Activated naive CD4-positive, alpha-beta T cell treated with anti-CD3 and anti-CD28 coated beads for 36 hours (primary cell): ENCODE data around the gene ACE. TPM values are rescaled to one million over a fixed set of nuclear protein-coding genes. Genes with fewer than 3 reads are reported as not detected.

Source experiments
- CTCF ChIA-PET: fragments of 350-600 bp; sonication (Branson Sonifier 250); formaldehyde crosslinking; loops from one replicate; lab custom pipeline; 2021; ENCODE audit warnings: antibody characterized with exemption; lab: Charles Lee
- DNase-seq: peaks from one replicate; pipeline ENCODE4 v3.0.0-alpha.2; 2020
- H3K27ac Mint-ChIP-seq: one replicate; pipeline ENCODE4 v1.8.0; 2021; ENCODE audit warnings: mild to moderate bottlenecking, mixed read lengths
- H3K27me3 Mint-ChIP-seq: one replicate; pipeline ENCODE4 v1.8.0; 2021; ENCODE audit warnings: low read depth, mixed read lengths
- H3K36me3 Mint-ChIP-seq: one replicate; pipeline ENCODE4 v1.8.0; 2021; ENCODE audit warnings: low read depth, mixed read lengths
- H3K4me1 Mint-ChIP-seq: one replicate; pipeline ENCODE4 v1.8.0; 2021; ENCODE audit warnings: low read depth, mixed read lengths
- H3K4me3 Mint-ChIP-seq: one replicate; pipeline ENCODE4 v1.8.0; 2021; ENCODE audit warnings: mild to moderate bottlenecking, moderate library complexity, mixed read lengths
- H3K9me3 Mint-ChIP-seq: one replicate; pipeline ENCODE4 v1.8.0; 2021; ENCODE audit warnings: mixed read lengths
- intact Hi-C: fragments of 100-400 bp; cut with micrococcal nuclease; formaldehyde crosslinking; loops from one replicate; pipeline ENCODE4 v1.15.1; 2023
- total RNA-seq, 2 experiments: library from RNA; stranded (reverse); gene quantifications; one replicate each; pipeline ENCODE4 v1.2.3, GENCODE V29; 2021

The ACE gene
- total RNA-seq, 2 experiments from 2014 or later = 0.12 to 0.50 TPM

GRCh38 chr17:63497708-63498483, 21.0 kb downstream of the ACE start:
- intact Hi-C loops = no loop called here

DNA sequence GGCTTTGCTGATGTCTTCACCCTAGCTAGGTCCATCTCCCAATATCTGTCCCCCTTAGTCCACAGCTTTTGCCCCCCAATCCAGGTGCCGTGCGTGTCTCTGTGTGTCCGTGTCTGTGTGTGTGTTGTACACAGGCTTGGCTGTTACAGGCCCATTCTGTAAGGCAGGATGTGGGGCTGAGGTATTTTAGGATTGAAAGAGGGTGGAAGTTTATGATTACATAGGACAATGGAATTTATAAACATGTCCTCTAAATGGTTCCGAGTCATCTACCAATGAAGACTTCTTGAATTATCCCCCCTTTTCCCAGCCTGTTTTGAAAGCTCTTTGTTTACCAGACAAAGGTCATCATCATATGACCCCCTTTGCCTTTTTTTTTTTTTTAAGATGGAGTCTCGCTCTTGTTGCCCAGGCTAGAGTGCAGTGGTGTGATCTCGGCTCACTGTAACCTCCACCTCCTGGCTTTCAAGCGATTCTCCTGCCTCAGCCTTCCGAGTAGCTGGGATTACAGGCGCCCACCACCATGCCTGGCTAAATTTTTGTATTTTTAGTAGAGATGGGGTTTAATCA, 21.9 kb downstream of the ACE start:
- Mint-ChIP-seq H3K36me3 (no peaks in the 10 kb centered on the region), H3K9me3 (no peaks in the 10 kb centered on the region), H3K27me3 (peaks cover 7% of the 10 kb centered on the region), H3K4me3 (no peak overlapping the region), H3K27ac (no peak overlapping the region), H3K4me1 (no peaks in the 10 kb centered on the region)
- intact Hi-C loops = no loop called here
- CTCF ChIA-PET = interaction anchor here (1.6 kb wide), 1 partner anchor 73 kb away, joined by 4 read pairs; no protein-coding TSS in a partner anchor
- DNase-seq = no peak

More at GRCh38 chr17:63497708-63498483, 21.0 kb downstream of the ACE start:
- no peaks in the 10 kb centered on the region for H3K9me3 Mint-ChIP-seq
- H3K27ac Mint-ChIP-seq = no peak overlapping the region
- no peak overlapping the region for H3K4me3 Mint-ChIP-seq
- CTCF ChIA-PET = no interaction called here
- DNase-seq = peak; percentile 12
- H3K27me3 Mint-ChIP-seq = peaks cover 5% of the 10 kb centered on the region
- no peaks in the 10 kb centered on the region for H3K36me3 Mint-ChIP-seq
- no peaks in the 10 kb centered on the region for H3K4me1 Mint-ChIP-seq

GRCh38 chr17:63500543-63501390, 23.9 kb downstream of the ACE start:
- no peaks in the 10 kb centered on the region for H3K4me1 Mint-ChIP-seq
- H3K9me3 Mint-ChIP-seq = peaks cover 6% of the 10 kb centered on the region
- H3K27me3 Mint-ChIP-seq = peaks cover 17% of the 10 kb centered on the region
- no peak for DNase-seq
- H3K36me3 Mint-ChIP-seq = no peaks in the 10 kb centered on the region
- intact Hi-C loops = no loop called here
- CTCF ChIA-PET = no interaction called here
- no peak overlapping the region for H3K4me3 Mint-ChIP-seq
- no peak overlapping the region for H3K27ac Mint-ChIP-seq

DNA sequence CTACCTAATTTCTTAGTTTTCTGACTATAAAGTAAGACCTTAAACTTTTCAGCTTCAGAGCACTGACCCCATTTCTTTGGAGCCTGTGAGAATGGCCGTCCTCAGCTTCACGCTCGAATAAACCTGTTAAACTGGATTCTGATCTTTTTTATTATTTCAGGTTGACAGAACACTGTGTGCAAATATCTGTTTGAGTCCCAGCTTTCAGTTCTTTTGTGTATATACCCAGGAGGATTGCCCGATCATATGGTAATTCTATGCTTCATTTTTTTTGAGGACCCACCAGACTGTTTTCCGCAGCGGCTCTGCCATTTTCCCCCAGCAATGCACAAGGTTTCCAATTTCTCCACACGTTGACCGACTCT, 26.5 kb downstream of the ACE start:
- no peak for DNase-seq
- Mint-ChIP-seq H3K4me3 (no peak overlapping the region), H3K9me3 (peaks cover 7% of the 10 kb centered on the region), H3K36me3 (no peaks in the 10 kb centered on the region), H3K27me3 (peaks cover 22% of the 10 kb centered on the region), H3K27ac (no peak overlapping the region), H3K4me1 (no peaks in the 10 kb centered on the region)
- CTCF ChIA-PET = no interaction called here
- intact Hi-C loops = no loop called here

DNA sequence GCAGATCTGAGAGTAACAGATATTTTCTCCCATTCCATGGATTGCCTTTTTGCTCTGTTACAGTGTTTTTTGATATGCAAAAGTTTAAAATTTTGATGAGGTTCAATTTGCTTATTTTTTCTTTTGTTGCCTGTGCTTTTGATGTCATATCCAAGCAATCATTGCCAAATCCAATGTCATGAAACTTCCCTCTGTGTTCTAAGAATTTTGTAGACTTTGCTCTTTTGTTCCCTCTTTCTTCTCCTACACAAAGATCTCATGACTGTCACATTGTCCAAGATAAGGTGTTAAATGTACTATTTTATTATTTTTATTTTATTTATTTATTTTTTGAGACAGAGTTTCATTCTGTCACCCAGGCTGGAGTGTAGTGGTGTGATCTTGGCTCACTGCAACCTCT, 27.4 kb downstream of the ACE start:
- no peaks in the 10 kb centered on the region for H3K4me1 Mint-ChIP-seq
- peaks cover 22% of the 10 kb centered on the region for H3K27me3 Mint-ChIP-seq
- peaks cover 7% of the 10 kb centered on the region for H3K9me3 Mint-ChIP-seq
- no peaks in the 10 kb centered on the region for H3K36me3 Mint-ChIP-seq
- no peak overlapping the region for H3K4me3 Mint-ChIP-seq
- intact Hi-C loops = no loop called here
- CTCF ChIA-PET = no interaction called here
- no peak for DNase-seq
- no peak overlapping the region for H3K27ac Mint-ChIP-seq

DNA sequence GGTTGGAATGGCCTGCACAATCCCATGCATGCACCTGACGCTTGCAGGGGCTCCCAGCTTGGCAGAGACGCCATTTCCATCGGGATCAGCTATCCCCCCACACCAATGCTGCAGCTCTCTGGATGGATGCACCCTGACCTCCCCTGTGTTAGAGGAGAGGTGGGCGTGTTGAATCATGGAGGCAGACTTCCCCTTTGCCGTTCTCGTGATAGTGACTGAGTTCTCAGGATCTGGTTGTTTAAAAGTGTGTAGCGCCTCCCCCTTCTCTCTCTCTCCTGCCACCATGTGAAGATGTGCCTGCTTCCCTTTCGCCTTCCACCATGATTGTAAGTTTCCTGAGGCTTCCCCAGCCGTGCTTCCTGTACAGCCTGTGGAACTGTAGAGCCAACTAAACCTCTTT, 28.5 kb downstream of the ACE start:
- peaks cover 22% of the 10 kb centered on the region for H3K27me3 Mint-ChIP-seq
- intact Hi-C loops = no loop called here
- no peaks in the 10 kb centered on the region for H3K4me1 Mint-ChIP-seq
- no peak overlapping the region for H3K27ac Mint-ChIP-seq
- DNase-seq = no peak
- H3K36me3 Mint-ChIP-seq = no peaks in the 10 kb centered on the region
- H3K4me3 Mint-ChIP-seq = no peak overlapping the region
- CTCF ChIA-PET = interaction anchor here (0.6 kb wide), 1 partner anchor 53 kb away, joined by 3 read pairs; no protein-coding TSS in a partner anchor
- H3K9me3 Mint-ChIP-seq = peaks cover 7% of the 10 kb centered on the region

DNA sequence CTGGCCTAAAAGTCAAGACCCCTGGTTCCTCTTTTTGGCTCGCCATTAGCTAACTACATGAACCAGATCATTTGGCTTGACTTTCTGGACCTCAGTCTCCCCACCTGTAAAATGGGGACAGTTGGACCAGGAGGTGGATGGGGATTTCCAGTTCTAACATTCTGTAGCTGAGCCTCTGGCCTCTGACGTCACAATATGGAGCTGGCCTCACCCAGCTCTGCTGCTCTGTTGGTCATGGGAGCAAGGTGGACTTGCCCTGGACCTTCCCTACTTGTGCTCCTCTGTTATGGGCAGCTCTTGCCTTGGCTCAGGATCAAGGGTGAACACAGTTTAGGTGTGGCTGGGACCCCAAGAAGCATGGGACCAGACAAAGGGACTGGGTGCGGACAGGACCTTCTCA, 29.8 kb downstream of the ACE start:
- Mint-ChIP-seq H3K36me3 (no peaks in the 10 kb centered on the region), H3K9me3 (peaks cover 7% of the 10 kb centered on the region), H3K4me1 (no peaks in the 10 kb centered on the region), H3K4me3 (no peak overlapping the region), H3K27ac (no peak overlapping the region), H3K27me3 (peaks cover 17% of the 10 kb centered on the region)
- no peak for DNase-seq
- CTCF ChIA-PET = no interaction called here
- intact Hi-C loops = no loop called here

DNA sequence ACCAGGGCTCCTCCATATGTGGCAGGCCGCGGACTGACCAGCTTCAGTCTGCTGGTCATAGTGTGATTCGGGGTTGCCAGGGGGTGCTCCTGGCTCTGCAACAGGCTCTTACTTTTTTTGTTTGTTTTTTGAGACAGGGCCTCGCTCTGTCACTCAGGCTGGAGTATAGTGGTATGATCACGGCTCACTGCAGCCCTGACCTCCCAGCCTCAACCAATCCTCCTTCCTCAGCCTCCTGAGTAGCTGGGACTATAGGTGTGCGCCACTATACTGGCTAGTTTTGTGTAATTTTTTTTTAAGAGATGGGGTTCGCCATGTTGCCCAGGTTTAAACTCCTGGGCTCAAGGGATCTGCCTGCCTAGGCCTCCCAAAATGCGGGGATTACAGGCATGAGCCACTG, 34.5 kb downstream of the ACE start:
- no peak overlapping the region for H3K4me3 Mint-ChIP-seq
- H3K36me3 Mint-ChIP-seq = no peaks in the 10 kb centered on the region
- CTCF ChIA-PET = interaction anchor here (0.6 kb wide), 2 partner anchors 50 to 687 kb away, joined by 3 read pairs; no protein-coding TSS in a partner anchor
- no peak for DNase-seq
- H3K27me3 Mint-ChIP-seq = peaks cover 7% of the 10 kb centered on the region
- no peak overlapping the region for H3K27ac Mint-ChIP-seq
- intact Hi-C loops = no loop called here
- no peaks in the 10 kb centered on the region for H3K4me1 Mint-ChIP-seq
- H3K9me3 Mint-ChIP-seq = no peaks in the 10 kb centered on the region

DNA sequence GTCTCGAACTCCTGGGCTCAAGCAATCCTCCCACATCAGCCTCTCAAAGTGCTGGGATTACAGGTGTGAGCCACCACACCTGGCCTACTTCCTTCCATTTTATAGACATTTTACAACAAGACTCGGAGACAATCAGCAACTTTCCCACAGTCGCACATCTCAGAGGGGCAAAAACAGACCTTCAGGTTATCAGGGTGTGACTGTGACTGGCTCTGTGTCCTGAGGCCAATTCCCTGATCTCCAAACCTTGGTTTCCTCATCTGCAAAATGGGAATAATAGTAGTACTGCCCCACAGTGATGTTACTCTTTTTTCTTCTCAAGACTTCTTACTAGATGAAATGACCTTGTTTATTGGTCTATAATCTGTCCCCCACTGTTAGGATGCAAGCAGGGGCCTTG, 35.5 kb downstream of the ACE start:
- Mint-ChIP-seq H3K4me1 (peaks cover 3% of the 10 kb centered on the region), H3K36me3 (no peaks in the 10 kb centered on the region), H3K9me3 (no peaks in the 10 kb centered on the region), H3K27ac (no peak overlapping the region), H3K4me3 (no peak overlapping the region), H3K27me3 (peaks cover 5% of the 10 kb centered on the region)
- CTCF ChIA-PET = interaction anchor here (0.6 kb wide), 1 partner anchor 449 kb away, joined by 3 read pairs; no protein-coding TSS in a partner anchor
- intact Hi-C loops = no loop called here
- no peak for DNase-seq

DNA sequence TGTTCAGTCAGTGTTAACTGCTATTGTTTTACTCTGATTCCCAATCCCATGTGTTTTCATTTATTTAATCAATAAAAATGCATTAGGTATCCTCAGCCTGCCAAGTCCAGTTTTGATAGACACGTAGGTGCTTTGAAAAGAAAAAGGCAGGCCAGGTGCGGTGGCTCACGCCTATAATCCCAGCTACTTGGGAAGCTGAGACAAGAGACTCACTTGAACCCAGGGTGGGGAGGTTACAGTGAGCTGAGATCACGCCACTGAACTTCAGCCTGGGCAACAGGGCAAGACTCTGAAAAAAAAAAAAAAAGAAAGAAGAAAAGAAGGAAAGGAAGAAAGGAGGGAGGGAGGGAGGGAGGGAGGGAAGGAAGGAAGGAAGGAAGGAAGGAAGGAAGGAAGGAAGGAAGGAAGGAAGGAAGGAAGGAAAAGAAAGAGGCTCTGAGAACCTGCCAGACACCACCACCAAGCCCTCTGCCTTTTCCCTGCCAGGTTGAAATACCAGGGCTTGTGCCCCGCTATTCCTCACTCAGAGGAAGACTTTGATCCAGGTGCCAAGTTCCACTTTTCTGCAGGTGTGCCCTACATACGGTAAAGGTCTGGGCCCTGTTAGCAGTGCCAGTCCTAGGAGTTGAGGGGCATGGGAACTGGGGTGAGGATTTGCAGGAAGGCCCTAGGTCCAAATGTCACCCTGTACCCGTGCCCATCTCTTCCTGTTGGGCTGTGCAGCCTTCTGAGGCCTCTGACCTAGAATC, 36.2 kb downstream of the ACE start:
- DNase-seq = no peak
- Mint-ChIP-seq H3K27ac (no peak overlapping the region), H3K4me3 (no peak overlapping the region), H3K9me3 (no peaks in the 10 kb centered on the region), H3K36me3 (no peaks in the 10 kb centered on the region), H3K27me3 (peaks cover 3% of the 10 kb centered on the region), H3K4me1 (peaks cover 3% of the 10 kb centered on the region)
- CTCF ChIA-PET = no interaction called here
- intact Hi-C loops = no loop called here

- Mint-ChIP-seq H3K4me1 (peaks cover 3% of the 10 kb centered on the region), H3K27ac (no peak overlapping the region), H3K4me3 (no peak overlapping the region), H3K36me3 (no peaks in the 10 kb centered on the region), H3K9me3 (no peaks in the 10 kb centered on the region), H3K27me3 (peaks cover 3% of the 10 kb centered on the region)
- DNase-seq = no peak
- intact Hi-C loops = no loop called here
- CTCF ChIA-PET = interaction anchor here (0.5 kb wide), 1 partner anchor 672 kb away, joined by 4 read pairs; no protein-coding TSS in a partner anchor
These were observed 37.6 kb downstream of the ACE start for GRCh38 chr17:63514477-63514876.

DNA sequence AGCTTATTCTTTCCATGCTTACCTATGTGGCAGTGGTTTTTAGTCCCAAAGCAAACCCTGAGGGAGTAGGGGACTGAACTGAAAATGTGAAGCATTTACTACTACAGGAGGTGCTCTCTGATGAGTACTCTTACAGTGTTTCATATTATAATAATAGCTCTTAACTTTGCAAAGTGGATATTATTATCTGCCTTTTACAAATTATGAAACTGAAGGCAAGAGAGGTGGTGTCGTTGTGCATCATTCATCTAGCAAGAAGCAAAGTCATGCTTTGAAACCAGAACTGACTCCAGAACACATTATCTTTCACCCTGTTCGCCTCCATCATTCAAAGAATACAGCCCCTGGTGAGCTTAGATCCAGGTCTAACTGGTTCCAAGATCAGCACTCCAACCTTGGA, 38.1 kb downstream of the ACE start:
- CTCF ChIA-PET = no interaction called here
- H3K9me3 Mint-ChIP-seq = no peaks in the 10 kb centered on the region
- DNase-seq = no peak
- no peak overlapping the region for H3K4me3 Mint-ChIP-seq
- peaks cover 3% of the 10 kb centered on the region for H3K4me1 Mint-ChIP-seq
- H3K27ac Mint-ChIP-seq = no peak overlapping the region
- no peaks in the 10 kb centered on the region for H3K36me3 Mint-ChIP-seq
- intact Hi-C loops = no loop called here
- peaks cover 3% of the 10 kb centered on the region for H3K27me3 Mint-ChIP-seq
